Measurements from ENCODE around the gene FMN1. TPM values are rescaled to one million over a fixed set of nuclear protein-coding genes. Genes with fewer than 3 reads are reported as not detected.

FMN1 gene
- total RNA-seq, 1 experiment from 2014 or later, result 4.5 TPM

DNA sequence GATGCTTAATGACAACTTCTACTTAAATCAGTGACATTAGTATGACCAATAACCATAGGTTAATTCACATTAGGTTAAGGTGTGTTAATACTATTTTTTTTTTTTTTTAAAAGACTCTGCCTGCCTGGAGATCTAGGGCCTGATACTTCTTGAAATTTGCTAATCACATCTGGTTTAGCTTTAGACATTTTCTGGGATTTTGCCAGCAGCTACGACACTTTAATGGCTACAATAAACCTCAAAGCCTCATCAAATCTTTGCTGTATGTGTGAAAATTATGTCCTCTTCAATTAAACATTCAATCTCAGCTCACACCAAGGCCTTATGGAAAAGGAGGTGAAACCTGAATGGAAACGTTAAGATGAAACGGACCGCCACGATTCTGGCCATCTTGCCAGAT is 308.8 kb downstream of the FMN1 start (continued):
- TF ChIP-seq AFF4 (CRISPR knock-in tag; IDR thresholded peaks at IDR 0.05; ENCODE audit: borderline replicate concordance) (no peak), ESRRA (CRISPR knock-in tag; IDR thresholded peaks at IDR 0.05; ENCODE audit: borderline replicate concordance) (no peak)

DNA sequence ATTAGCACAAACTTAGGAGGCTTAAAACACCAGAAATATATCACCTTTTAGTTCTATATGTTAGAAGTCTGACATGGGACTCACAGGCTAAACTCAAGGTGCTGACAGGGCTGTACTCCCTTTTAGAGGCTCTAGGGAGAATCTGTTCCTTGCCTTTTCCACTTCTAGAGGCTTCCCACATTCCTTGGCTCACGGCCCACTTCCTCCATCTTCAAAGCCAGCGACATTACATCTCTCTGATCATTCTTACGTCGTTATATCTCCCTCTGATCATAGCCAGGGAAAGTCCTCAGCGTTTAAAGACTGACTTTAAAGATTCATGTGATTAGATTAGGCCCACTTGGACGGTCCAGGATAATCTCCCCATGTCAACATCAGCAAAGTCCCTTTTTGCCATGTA is 310.4 kb downstream of the FMN1 start:
- Mint-ChIP-seq H3K36me3 (no peaks in the 10 kb centered on the region), H3K27me3 (ENCODE audit: low read depth) (no peaks in the 10 kb centered on the region), H3K27ac (no peak overlapping the region), H3K4me3 (no peak overlapping the region), H3K4me1 (peaks cover 22% of the 10 kb centered on the region), H3K9me3 (no peaks in the 10 kb centered on the region)
- TF ChIP-seq TP53 (CRISPR knock-in tag; IDR thresholded peaks at IDR 0.05), result no peak
- TF ChIP-seq HMGA2 (CRISPR knock-in tag; IDR thresholded peaks at IDR 0.05), result no peak
- TF ChIP-seq SOX15 (CRISPR knock-in tag; IDR thresholded peaks at IDR 0.05), result no peak
- no peak for TF ChIP-seq TEAD1 (CRISPR knock-in tag; IDR thresholded peaks at IDR 0.05)
- no peak for TF ChIP-seq ZNF121 (CRISPR knock-in tag; IDR thresholded peaks at IDR 0.05)
- TF ChIP-seq SP1 (CRISPR knock-in tag; conservative IDR thresholded peaks at IDR 0.05), result no peak
- TF ChIP-seq NFE2L1 (CRISPR knock-in tag; IDR thresholded peaks at IDR 0.05), result no peak
- TF ChIP-seq ATF1 (CRISPR knock-in tag; IDR thresholded peaks at IDR 0.05), result no peak
- TF ChIP-seq CREB1 (CRISPR knock-in tag; IDR thresholded peaks at IDR 0.05), result no peak
- TF ChIP-seq, protein P1, sequence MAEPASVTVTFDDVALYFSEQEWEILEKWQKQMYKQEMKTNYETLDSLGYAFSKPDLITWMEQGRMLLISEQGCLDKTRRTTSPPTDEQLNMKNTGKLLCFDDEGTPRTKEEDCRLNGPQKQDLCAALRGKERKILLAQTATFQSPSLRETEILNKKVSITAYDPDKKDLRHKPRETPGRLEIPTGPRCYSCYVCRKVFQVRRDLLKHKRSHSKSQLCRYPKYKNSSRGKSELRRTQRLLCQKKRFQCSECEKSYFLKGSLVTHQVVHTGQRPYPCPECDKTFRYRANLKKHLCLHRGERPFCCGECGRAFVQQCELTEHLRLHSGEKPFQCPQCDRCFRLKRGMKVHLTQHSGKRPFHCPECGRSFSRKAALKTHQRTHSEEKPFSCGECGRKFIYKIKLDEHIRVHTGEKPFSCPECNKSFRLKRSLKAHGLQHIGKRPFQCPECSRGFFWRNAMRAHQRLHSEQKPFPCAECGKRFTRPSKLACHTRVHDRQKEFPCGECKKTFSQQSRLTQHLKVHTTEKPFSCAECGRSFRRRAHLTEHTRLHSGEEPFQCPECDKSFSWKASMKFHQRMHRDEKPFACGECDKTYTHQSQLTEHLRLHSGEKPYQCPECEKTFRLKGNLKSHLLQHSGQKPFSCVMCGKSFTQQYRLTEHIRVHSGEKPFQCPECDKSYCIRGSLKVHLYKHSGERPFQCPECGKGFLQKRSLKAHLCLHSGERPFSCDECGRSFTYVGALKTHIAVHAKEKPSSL (CRISPR knock-in tag; conservative IDR thresholded peaks at IDR 0.05), result no peak
- TF ChIP-seq ETV6 (CRISPR knock-in tag; IDR thresholded peaks at IDR 0.05), result no peak
- TF ChIP-seq, protein P2, sequence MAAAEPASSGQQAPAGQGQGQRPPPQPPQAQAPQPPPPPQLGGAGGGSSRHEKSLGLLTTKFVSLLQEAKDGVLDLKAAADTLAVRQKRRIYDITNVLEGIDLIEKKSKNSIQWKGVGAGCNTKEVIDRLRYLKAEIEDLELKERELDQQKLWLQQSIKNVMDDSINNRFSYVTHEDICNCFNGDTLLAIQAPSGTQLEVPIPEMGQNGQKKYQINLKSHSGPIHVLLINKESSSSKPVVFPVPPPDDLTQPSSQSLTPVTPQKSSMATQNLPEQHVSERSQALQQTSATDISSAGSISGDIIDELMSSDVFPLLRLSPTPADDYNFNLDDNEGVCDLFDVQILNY (CRISPR knock-in tag; IDR thresholded peaks at IDR 0.05), result no peak
- TF ChIP-seq, protein P3, sequence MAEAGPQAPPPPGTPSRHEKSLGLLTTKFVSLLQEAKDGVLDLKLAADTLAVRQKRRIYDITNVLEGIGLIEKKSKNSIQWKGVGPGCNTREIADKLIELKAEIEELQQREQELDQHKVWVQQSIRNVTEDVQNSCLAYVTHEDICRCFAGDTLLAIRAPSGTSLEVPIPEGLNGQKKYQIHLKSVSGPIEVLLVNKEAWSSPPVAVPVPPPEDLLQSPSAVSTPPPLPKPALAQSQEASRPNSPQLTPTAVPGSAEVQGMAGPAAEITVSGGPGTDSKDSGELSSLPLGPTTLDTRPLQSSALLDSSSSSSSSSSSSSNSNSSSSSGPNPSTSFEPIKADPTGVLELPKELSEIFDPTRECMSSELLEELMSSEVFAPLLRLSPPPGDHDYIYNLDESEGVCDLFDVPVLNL (CRISPR knock-in tag; IDR thresholded peaks at IDR 0.05; ENCODE audit: borderline replicate concordance, low read depth), result no peak
- no peak for TF ChIP-seq ZNF396 (CRISPR knock-in tag; IDR thresholded peaks at IDR 0.05; ENCODE audit: borderline replicate concordance)
- TF ChIP-seq ESRRA (CRISPR knock-in tag; IDR thresholded peaks at IDR 0.05; ENCODE audit: borderline replicate concordance), result no peak
- no peak for TF ChIP-seq CREM (CRISPR knock-in tag; IDR thresholded peaks at IDR 0.05)
- TF ChIP-seq ZNF232 (CRISPR knock-in tag; IDR thresholded peaks at IDR 0.05), result no peak
- no peak for TF ChIP-seq HMGXB4 (CRISPR knock-in tag; IDR thresholded peaks at IDR 0.05)
- ChIA-PET CTCF (interaction anchor here (1.2 to 1.4 kb wide), 2 partner anchors 52 to 72 kb away, joined by 3 to 4 read pairs; no protein-coding TSS in a partner anchor), POLR2A (no interaction called here)
- DNase-seq (ENCODE audit: low spot score) (no peak), ATAC-seq (no peak)
